ENCODE data around the gene PRIM2. TPM values are rescaled to one million over a fixed set of nuclear protein-coding genes. Genes with fewer than 3 reads are reported as not detected.
"Not testable (repeated sequence)": the region's sequence is repeated elsewhere in the genome, so short reads cannot be mapped to it uniquely, and the experiment has no call there.

PRIM2 gene
- total RNA-seq, 3 donors from 2014 or later (not counting 1 experiment from before 2014, with no cell fraction given): 16.0 to 27.5 (median 18.3) TPM

DNA sequence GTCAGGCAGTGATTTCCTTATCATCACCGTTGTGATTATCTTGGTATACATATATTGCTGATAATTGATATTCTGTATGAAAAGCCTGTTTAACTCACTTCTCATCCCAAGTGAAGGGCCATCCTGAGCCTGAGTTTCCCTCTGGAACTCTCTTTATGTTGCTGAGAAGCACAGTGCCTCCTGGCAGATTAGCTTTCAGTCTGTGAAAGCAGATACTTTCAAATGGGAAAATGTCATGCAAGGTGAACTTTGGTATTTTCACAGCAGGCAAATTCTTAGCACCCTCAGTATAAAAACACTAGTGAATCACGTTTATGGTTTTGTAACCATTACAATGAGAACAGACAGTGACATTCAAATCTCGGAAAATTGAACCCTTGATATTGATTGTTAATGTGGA is 151.6 kb downstream of the PRIM2 start:
- Histone ChIP-seq H3K9me3 (ENCODE audit: control insufficient read depth, insufficient read depth, low read length) (no peaks in the 10 kb centered on the region), H3K27me3 (ENCODE audit: control insufficient read depth, insufficient read depth, low read length) (no peaks in the 10 kb centered on the region), H3K4me1 (ENCODE audit: control insufficient read depth, insufficient read depth, low read length) (no peaks in the 10 kb centered on the region), H3K36me3 (ENCODE audit: control insufficient read depth, insufficient read depth, low read length) (no peaks in the 10 kb centered on the region), H3K27ac (ENCODE audit: low read length) (no peak overlapping the region), H3K4me3 (ENCODE audit: low read length) (no peak overlapping the region)
- intact Hi-C loops (cut with micrococcal nuclease): no loop called here
- Mint-ChIP-seq H3K4me1 (peaks cover 0 to 7% of the 10 kb centered on the region in 2 donors), H3K27ac (no peak overlapping the region), H3K36me3 (no peaks in the 10 kb centered on the region), H3K9me3 (no peaks in the 10 kb centered on the region), H3K27me3 (ENCODE audit: low read depth in 2 of 2) (no peaks in the 10 kb centered on the region), H3K4me3 (no peak overlapping the region)
- WGBS (ENCODE audit: insufficient coverage): 65% methylated on average over 2 of the region's 3 CpGs
- TF ChIP-seq, protein P1, sequence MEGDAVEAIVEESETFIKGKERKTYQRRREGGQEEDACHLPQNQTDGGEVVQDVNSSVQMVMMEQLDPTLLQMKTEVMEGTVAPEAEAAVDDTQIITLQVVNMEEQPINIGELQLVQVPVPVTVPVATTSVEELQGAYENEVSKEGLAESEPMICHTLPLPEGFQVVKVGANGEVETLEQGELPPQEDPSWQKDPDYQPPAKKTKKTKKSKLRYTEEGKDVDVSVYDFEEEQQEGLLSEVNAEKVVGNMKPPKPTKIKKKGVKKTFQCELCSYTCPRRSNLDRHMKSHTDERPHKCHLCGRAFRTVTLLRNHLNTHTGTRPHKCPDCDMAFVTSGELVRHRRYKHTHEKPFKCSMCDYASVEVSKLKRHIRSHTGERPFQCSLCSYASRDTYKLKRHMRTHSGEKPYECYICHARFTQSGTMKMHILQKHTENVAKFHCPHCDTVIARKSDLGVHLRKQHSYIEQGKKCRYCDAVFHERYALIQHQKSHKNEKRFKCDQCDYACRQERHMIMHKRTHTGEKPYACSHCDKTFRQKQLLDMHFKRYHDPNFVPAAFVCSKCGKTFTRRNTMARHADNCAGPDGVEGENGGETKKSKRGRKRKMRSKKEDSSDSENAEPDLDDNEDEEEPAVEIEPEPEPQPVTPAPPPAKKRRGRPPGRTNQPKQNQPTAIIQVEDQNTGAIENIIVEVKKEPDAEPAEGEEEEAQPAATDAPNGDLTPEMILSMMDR (IDR thresholded peaks at IDR 0.05): no peak
- DNase-seq (no peak), ATAC-seq (no peak)

DNA sequence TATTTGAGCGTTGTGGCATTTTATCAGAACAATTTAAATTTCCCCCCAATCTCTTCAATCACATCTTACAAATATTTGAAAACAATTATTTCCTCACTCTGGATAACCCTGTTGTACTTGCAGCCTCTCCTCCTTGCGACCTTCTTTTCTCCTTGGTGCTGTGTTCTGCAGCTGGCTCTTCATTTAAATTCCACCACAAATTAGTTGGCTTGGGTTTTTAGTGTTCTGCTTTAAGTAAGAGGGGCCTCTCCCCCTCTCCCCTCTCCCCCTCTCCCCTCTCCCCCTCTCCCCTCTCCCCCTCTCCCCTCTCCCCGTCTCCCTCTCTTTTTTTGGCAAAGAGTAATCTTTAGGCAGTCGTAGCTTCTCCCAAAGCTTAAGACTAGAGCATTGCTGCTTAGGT is 152.7 kb downstream of the PRIM2 start:
- H3K27me3 Mint-ChIP-seq (ENCODE audit: low read depth in 2 of 2); H3K36me3 ChIP-seq (ENCODE audit: control insufficient read depth, insufficient read depth, low read length); H3K9me3 Mint-ChIP-seq; H3K27ac Mint-ChIP-seq; DNase-seq; H3K9me3 ChIP-seq (ENCODE audit: control insufficient read depth, insufficient read depth, low read length); ATAC-seq; intact Hi-C loops (cut with micrococcal nuclease); H3K4me1 ChIP-seq (ENCODE audit: control insufficient read depth, insufficient read depth, low read length); H3K4me3 Mint-ChIP-seq; H3K4me3 ChIP-seq (ENCODE audit: low read length); H3K27ac ChIP-seq (ENCODE audit: low read length); H3K4me1 Mint-ChIP-seq; H3K36me3 Mint-ChIP-seq; H3K27me3 ChIP-seq (ENCODE audit: control insufficient read depth, insufficient read depth, low read length): not testable (repeated sequence)
- no CpG with 5 or more reads among the region's 4 CpGs for WGBS (ENCODE audit: insufficient coverage)

DNA sequence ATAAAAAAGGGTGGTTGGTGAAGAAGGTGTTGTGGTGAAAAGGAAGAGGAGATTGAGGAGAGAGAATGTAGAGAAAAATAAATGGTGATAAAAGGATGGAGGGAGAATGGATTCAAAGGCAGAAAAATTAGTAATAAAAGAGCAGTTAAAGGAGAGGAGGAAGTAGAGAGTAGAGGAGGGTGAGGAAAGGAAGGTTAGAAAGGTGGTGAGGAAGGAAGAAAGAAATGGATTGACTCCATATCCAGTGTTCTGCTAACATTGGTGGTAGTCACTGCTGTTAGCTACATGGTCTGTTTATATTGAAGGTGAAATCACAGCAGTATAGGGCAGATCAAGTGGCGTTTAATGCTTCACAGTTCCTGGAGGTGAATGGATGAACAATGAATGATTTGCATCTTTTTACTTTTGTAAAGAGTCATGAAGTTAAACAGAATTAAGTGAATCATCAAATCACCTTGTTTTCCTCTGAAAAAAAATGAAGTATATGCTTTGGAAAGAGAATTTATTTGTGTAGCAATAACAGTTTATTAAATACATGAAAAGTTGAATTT is 154.0 kb downstream of the PRIM2 start:
- H3K27ac Mint-ChIP-seq; H3K4me1 Mint-ChIP-seq; DNase-seq; H3K27me3 ChIP-seq (ENCODE audit: control insufficient read depth, insufficient read depth, low read length); intact Hi-C loops (cut with micrococcal nuclease); H3K27me3 Mint-ChIP-seq (ENCODE audit: low read depth in 2 of 2); H3K4me3 ChIP-seq (ENCODE audit: low read length); H3K27ac ChIP-seq (ENCODE audit: low read length); H3K36me3 ChIP-seq (ENCODE audit: control insufficient read depth, insufficient read depth, low read length); H3K9me3 Mint-ChIP-seq; ATAC-seq; H3K36me3 Mint-ChIP-seq; H3K4me3 Mint-ChIP-seq; H3K9me3 ChIP-seq (ENCODE audit: control insufficient read depth, insufficient read depth, low read length); H3K4me1 ChIP-seq (ENCODE audit: control insufficient read depth, insufficient read depth, low read length): not testable (repeated sequence)
- WGBS (ENCODE audit: insufficient coverage): 86% methylated on average over 1 of the region's 1 CpG

DNA sequence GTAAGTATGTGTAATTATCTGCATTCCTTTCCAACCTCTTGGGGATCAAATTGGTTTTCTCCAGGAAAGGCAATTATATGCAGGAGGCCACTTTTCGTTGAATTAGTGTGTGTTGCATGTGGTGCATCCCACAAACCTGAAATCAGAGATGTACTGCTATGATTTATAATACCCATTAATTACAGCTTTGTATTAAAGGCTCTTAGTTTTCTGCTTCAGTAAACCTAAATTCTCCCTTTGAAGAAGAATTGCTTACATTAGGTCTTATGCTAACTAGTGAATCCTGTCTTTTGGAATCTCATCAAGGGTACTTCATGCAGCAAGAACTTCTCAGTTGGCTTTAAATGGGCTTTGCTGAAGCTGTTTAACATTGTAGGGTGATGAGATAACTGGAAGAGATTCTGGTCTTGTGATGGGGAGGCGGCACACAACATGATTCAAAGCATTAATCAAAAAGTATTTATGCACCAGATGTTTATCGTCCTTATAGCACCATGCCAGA is 155.5 kb downstream of the PRIM2 start:
- H3K4me3 ChIP-seq (ENCODE audit: low read length); H3K27me3 Mint-ChIP-seq (ENCODE audit: low read depth in 2 of 2); ATAC-seq; H3K27ac Mint-ChIP-seq; H3K9me3 ChIP-seq (ENCODE audit: control insufficient read depth, insufficient read depth, low read length); H3K27ac ChIP-seq (ENCODE audit: low read length); H3K4me1 ChIP-seq (ENCODE audit: control insufficient read depth, insufficient read depth, low read length); DNase-seq; H3K4me1 Mint-ChIP-seq; intact Hi-C loops (cut with micrococcal nuclease); H3K36me3 Mint-ChIP-seq; H3K36me3 ChIP-seq (ENCODE audit: control insufficient read depth, insufficient read depth, low read length); H3K27me3 ChIP-seq (ENCODE audit: control insufficient read depth, insufficient read depth, low read length); H3K9me3 Mint-ChIP-seq; H3K4me3 Mint-ChIP-seq: not testable (repeated sequence)
- 98% methylated on average over 2 of the region's 3 CpGs for WGBS (ENCODE audit: insufficient coverage)

DNA sequence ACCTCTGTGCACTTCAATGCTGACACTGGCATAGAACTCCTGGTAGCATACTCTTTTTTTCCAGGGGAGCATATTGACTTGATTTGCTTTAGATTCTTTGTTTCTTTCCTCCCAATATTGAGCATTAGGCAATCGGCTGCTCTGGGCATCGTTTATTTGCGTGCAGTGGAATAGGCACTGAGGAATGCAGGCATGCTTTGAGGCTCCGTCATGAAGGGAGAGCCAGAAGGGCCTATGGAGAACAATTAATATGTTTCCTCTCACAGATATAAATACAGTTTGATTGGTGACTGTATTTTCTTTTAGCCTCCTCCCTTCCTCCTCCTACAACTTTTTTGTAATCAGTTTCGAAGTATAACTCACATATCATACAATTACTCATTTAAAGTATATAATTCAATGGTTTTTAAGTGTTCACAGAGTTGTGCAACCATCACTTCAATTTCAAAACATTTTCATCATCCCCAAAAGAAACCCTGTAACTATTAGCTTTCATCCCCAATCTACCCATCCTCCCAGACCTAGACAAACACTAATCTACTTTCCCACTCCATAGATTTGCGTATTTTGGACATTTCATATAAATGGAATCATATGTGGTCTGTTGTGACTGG is 157.5 kb downstream of the PRIM2 start:
- H3K4me1 ChIP-seq (ENCODE audit: control insufficient read depth, insufficient read depth, low read length); H3K9me3 ChIP-seq (ENCODE audit: control insufficient read depth, insufficient read depth, low read length); H3K27ac ChIP-seq (ENCODE audit: low read length); H3K36me3 ChIP-seq (ENCODE audit: control insufficient read depth, insufficient read depth, low read length); H3K4me3 Mint-ChIP-seq; H3K36me3 Mint-ChIP-seq; intact Hi-C loops (cut with micrococcal nuclease); H3K27me3 ChIP-seq (ENCODE audit: control insufficient read depth, insufficient read depth, low read length); H3K9me3 Mint-ChIP-seq; H3K4me3 ChIP-seq (ENCODE audit: low read length); ATAC-seq; H3K4me1 Mint-ChIP-seq; H3K27ac Mint-ChIP-seq; DNase-seq; H3K27me3 Mint-ChIP-seq (ENCODE audit: low read depth in 2 of 2): not testable (repeated sequence)
- WGBS (ENCODE audit: insufficient coverage): 100% methylated on average over 3 of the region's 6 CpGs

DNA sequence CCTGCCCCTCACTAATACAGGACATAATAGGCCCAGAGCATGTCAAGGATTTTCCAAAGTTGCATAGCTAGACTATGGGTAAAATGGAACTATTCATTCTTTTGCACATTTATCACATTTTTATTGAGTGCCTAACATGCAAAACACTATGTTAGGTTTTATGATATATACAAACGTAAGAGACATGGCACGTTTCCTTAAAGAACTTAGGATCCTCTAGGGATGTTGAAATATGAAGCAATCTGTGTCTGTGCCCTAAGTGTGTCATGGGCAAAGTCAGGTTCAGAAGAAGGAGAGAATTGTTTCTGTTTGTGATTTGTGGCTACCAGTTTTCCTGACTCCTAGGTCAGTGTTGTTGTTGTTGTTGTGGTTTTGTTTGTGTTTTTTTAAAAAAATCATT is 158.2 kb downstream of the PRIM2 start:
- H3K36me3 ChIP-seq (ENCODE audit: control insufficient read depth, insufficient read depth, low read length); H3K27me3 Mint-ChIP-seq (ENCODE audit: low read depth in 2 of 2); H3K27me3 ChIP-seq (ENCODE audit: control insufficient read depth, insufficient read depth, low read length); H3K9me3 Mint-ChIP-seq; H3K36me3 Mint-ChIP-seq; ATAC-seq; H3K4me1 Mint-ChIP-seq; H3K4me3 Mint-ChIP-seq; H3K27ac ChIP-seq (ENCODE audit: low read length); H3K27ac Mint-ChIP-seq; intact Hi-C loops (cut with micrococcal nuclease); H3K9me3 ChIP-seq (ENCODE audit: control insufficient read depth, insufficient read depth, low read length); H3K4me3 ChIP-seq (ENCODE audit: low read length); H3K4me1 ChIP-seq (ENCODE audit: control insufficient read depth, insufficient read depth, low read length); DNase-seq: not testable (repeated sequence)
- WGBS (ENCODE audit: insufficient coverage): 91% methylated on average over 2 of the region's 2 CpGs

DNA sequence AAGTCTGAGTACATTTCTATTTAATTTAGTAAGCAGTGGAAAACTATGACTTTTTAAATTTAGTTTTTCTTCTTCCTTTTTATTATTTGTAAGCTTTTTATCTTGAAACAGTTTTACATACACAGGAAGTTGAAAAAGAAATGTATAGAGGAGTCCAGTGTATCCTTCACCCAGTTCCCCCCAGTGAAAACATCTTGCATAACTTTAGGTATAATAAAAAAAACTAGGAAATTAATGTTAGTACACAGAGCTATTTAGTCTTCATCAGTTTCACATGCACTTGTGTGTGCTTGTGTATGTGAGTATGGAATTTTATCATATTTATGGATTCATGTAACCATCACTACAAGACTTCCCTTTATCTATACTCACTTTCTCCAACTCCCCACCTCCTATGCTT is 162.8 kb downstream of the PRIM2 start:
- H3K4me3 Mint-ChIP-seq; H3K9me3 ChIP-seq (ENCODE audit: control insufficient read depth, insufficient read depth, low read length); H3K27me3 ChIP-seq (ENCODE audit: control insufficient read depth, insufficient read depth, low read length); H3K9me3 Mint-ChIP-seq; DNase-seq; ATAC-seq; H3K36me3 Mint-ChIP-seq; intact Hi-C loops (cut with micrococcal nuclease); H3K4me1 ChIP-seq (ENCODE audit: control insufficient read depth, insufficient read depth, low read length); H3K27me3 Mint-ChIP-seq (ENCODE audit: low read depth in 2 of 2); H3K27ac Mint-ChIP-seq; H3K36me3 ChIP-seq (ENCODE audit: control insufficient read depth, insufficient read depth, low read length); H3K4me3 ChIP-seq (ENCODE audit: low read length); H3K27ac ChIP-seq (ENCODE audit: low read length): not testable (repeated sequence)
- H3K4me1 Mint-ChIP-seq: peaks cover 6 to 21% of the 10 kb centered on the region in 2 donors
